ENCODE results near the gene SEMA3C.

The SEMA3C gene

DNA sequence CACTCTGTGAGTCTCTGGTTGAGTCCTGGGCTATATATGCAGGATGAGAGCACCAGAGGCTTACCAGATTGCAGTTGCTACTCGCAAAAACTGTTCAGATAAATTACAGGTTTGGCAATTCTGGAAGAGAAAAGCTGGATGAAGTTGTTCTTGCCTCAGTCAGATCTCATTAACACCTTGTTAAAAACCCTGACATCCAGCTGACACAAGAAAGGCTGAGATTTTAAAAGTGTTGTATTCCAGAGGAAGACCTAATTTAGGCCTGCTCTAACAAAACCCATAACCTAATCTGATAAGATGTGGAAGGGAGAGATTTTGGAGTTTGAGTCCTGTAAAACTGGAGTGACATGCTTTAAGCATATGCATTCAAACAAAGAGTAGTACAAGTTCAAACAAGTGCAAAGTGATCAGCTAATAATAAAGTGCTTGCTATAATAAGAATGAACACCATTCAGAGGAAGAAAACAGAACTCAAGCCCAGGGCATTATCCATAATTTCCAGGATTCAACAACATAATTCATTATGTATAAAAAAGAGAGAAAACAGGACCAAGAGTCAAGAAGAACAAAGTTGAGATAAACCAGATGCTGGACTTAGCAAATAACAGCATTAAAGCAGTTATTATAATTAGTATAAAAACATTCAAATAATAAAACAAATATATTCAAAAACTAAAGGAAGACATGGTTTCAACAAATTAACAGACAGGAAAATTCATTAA lies 144.9 kb downstream of the SEMA3C start:
- no peak for DNase-seq

GRCh38 chr7:80772347-80772993 lies 146.4 kb downstream of the SEMA3C start:
- DNase-seq: no peak

DNA sequence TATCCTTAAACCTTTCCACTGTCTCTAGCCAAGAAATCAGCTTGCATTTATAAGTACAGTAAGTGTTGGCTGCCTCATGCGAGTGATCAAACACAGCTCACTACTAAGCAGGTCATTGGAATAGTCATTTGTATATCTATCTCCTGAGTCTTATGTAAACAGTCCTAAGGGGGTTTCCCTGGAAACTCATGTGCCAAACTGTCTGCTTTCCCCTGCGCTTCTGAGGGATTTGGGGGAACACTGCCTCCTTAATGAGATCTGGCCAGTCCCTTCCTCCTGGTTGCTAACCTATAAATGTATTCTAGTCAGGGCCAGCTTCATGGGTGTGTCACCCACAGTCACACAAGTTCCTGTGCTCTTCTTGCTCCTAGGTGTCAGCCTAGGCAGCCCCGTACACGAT lies 147.3 kb downstream of the SEMA3C start:
- no peak for DNase-seq

DNA sequence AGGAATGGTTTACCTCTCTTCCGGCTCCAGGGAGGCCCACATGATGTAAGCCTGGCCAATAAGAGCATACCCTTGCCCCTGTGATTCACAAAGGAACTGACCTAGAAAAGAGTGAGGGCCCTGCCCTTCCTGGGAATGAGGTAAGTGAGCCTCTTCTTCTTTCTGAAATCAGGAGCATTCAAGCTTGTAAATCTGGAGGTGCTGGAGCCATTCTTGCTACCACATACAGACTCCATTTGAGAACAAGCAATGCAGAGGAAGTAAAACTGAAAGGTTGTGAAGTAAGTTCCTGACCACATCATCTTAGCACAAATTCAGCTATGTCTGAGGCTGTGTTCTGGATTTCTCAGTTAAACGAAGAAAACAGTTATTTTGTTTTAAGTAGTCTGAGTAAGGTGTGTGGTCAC lies 148.2 kb downstream of the SEMA3C start:
- DNase-seq: no peak

GRCh38 chr7:80770061-80770460 lies 148.8 kb downstream of the SEMA3C start:
- DNase-seq: no peak

- DNase-seq: no peak
Measured at GRCh38 chr7:80768756-80769155, 150.1 kb downstream of the SEMA3C start.

- DNase-seq: no peak
Measured at GRCh38 chr7:80767654-80768053, 151.2 kb downstream of the SEMA3C start.

- no peak for DNase-seq
Measured at GRCh38 chr7:80766724-80767123, 152.1 kb downstream of the SEMA3C start.

- no peak for DNase-seq
Measured at GRCh38 chr7:80764132-80764531, 154.7 kb downstream of the SEMA3C start.

GRCh38 chr7:80763704-80764103 lies 155.1 kb downstream of the SEMA3C start:
- DNase-seq: no peak

- DNase-seq: no peak
Measured at GRCh38 chr7:80763289-80763688, 155.6 kb downstream of the SEMA3C start.

- DNase-seq: no peak
Measured at GRCh38 chr7:80760292-80760691, 158.6 kb downstream of the SEMA3C start.

- DNase-seq: no peak
Measured at GRCh38 chr7:80752954-80753690, 165.7 kb downstream of the SEMA3C start.

DNA sequence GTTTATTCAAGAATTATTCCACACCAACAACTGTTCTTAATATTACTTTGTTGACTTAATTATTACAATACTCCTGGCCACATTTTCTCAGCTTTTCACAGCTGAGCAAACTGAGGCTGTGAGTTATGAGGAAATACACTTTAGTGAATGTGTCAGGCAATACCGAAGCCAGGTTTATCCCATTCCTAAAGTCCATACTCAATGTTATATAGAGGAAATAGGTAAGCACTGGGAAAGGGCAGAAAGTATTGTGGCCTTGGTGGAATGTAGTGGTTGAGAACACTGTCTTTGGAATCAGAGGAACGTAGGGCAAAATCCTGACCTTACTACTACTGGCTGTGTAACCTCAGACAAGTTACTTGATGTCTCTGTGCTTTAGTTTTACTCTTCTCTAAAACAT lies 169.6 kb downstream of the SEMA3C start:
- no peak for DNase-seq

DNA sequence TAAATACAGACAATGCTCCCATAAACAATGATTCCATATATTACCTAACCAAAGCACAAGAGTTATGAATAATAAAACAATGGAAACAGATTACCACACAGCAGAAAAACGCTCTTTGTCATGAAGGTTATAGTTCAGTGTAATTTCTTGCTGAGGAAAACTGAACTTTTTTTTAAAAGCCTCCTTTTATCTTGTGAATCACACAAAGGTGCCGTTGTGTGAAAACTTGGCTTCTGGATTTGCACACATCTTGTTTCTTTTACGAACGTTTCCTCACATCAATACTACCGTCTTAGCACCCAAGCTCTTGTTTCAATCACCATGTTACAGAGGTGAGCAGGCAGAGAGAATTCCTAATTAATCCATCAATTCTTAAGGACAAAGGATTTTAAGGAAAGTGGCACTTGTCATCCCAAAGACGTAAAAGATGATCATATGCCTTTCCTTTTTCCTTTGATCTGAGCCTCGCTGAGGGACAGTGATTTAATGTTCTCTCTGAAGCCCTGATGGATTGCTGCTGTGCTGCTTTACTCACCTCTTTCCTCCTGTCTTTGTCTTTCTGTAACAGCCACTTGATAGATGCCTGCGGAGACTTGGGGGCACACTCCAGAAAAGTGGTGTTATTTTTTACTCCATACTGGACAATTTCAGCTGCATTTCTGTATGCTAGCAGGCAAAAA lies 170.3 kb downstream of the SEMA3C start:
- DNase-seq: no peak

DNA sequence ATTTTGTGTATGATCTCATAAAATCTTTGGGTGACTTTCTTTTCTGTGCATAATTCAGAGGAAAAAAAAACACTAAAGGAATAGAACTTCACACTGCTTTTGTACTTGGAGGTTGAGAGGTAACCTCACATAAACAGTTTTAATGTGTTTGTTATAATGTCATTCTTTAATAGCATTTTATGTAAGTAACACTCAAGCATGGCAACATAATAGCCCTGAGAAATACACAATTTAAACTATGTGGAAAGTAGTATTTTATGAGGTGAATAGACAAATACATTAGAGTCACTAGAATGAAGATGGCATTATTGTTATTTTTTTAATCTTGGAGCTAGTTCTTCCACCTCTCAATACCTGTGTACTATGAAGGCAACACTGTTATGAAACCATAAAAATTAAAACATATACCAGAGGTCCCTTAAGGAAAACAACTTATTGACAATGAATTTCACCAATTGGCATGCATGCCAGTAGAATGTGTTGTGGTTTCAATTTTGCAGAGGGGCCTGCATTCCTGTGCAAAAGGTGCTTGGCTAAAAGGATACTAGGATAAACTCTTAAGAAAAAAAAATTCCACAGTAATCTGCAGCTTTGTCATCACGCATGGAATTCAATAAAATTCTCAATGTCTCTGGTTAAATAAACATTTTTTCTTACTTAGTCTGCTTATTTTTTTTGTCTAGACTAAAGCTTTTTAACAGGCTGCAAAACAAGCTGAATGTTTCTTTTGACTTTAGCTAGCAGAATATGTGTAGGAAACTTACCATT lies 177.9 kb downstream of the SEMA3C start:
- DNase-seq: no peak

GRCh38 chr7:80736371-80737125 lies 182.3 kb downstream of the SEMA3C start:
- no peak for DNase-seq

GRCh38 chr7:80735330-80735729 lies 183.5 kb downstream of the SEMA3C start:
- no peak for DNase-seq

GRCh38 chr7:80734011-80734410 lies 184.8 kb downstream of the SEMA3C start:
- no peak for DNase-seq

DNA sequence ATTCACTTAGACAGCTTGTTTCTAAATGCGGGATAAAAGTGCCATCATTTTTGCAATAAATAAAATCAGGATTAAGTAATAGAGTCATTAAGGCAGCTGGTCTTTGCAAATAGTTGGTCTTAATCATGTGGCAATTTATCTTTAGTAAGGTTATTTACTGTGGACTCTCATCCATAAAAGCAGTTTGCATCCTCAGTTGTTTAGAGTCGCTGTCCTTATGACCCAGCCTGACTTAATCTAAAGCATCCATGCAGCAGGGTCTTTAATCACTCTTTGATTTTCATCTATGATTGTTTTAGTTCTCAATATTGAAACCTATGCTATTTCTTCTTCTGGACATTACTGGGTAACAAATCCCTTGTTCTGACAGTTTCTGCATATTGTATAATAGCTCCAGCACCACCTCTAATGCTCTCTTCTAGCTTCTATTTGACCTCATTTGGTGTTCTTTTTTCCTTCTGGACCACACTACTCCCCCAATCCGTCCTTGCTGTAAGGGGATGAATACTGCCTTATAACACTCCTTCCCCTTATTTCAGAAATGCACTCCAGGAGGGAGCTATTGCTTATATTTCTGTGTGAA lies 185.4 kb downstream of the SEMA3C start:
- no peak for DNase-seq

GRCh38 chr7:80732630-80733029 lies 186.2 kb downstream of the SEMA3C start:
- no peak for DNase-seq

DNA sequence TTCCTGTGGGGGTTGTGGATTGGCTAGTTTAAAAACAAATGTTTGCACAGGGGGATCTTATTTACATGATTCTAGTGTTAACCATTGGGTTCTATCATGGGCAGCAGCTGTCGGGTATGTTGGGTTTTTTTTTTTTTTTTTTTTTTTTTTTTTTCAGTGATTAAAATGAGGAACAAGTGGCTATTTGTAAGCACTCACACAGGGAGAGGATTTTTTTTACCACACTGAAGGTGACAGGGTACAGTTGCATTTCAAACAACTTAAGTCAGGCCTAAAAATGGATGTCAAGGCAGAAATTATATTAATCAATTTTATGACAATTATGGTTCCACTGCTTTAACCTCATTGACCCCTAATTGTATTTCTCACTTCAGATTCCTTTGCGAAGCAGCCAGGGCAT lies 187.6 kb downstream of the SEMA3C start:
- no peak for DNase-seq
